Mesothelial cell of epicardium (in vitro differentiated cells): ENCODE measurements around the gene NFASC. TPM values are rescaled to one million over a fixed set of nuclear protein-coding genes. Genes with fewer than 3 reads are reported as not detected.

Source experiments
- DNase-seq, 2 experiments: peaks; one replicate each; pipeline ENCODE4 v3.0.0; 2021; ENCODE audit warnings: low spot score in 2 of 2; ENCODE audit not compliant: unreplicated experiment in 2 of 2
- H3K27ac Mint-ChIP-seq: 2 replicates; pipeline ENCODE4 v1.8.0; 2021; ENCODE audit warnings: mixed read lengths
- H3K27me3 Mint-ChIP-seq: 2 replicates; pipeline ENCODE4 v1.8.0; 2021; ENCODE audit warnings: low read depth, mixed read lengths
- H3K36me3 Mint-ChIP-seq: 2 replicates; pipeline ENCODE4 v1.8.0; 2021; ENCODE audit warnings: mixed read lengths
- H3K4me1 Mint-ChIP-seq: 2 replicates; pipeline ENCODE4 v1.8.0; 2021; ENCODE audit warnings: mixed read lengths
- H3K4me3 Mint-ChIP-seq: 2 replicates; pipeline ENCODE4 v1.8.0; 2021; ENCODE audit warnings: mild to moderate bottlenecking, moderate library complexity, mixed read lengths
- H3K9me3 Mint-ChIP-seq: 2 replicates; pipeline ENCODE4 v1.8.0; 2021; ENCODE audit warnings: mixed read lengths
- CTCF ChIP-seq: fragments of 200-600 bp; sonication (generic); IDR thresholded peaks from one replicate; pipeline ENCODE4 v1.5.0; 2021; ENCODE audit warnings: antibody characterized with exemption; ENCODE audit not compliant: unreplicated experiment
- total RNA-seq: library from RNA; stranded (reverse); gene quantifications from 3 replicates; pipeline ENCODE4 v1.2.1, GENCODE V29; 2021

The NFASC gene
- total RNA-seq, 1 donor from 2014 or later: 0.72 TPM

GRCh38 chr1:204880906-204881305 lies 10.2 kb downstream of the NFASC start:
- Mint-ChIP-seq H3K27me3 (peaks cover 88% of the 10 kb centered on the region), H3K9me3 (no peaks in the 10 kb centered on the region), H3K36me3 (no peaks in the 10 kb centered on the region), H3K4me1 (peaks cover 6% of the 10 kb centered on the region), H3K27ac (no peak overlapping the region), H3K4me3 (no peak overlapping the region)
- no peak for DNase-seq
- no peak for TF ChIP-seq CTCF

GRCh38 chr1:204882479-204882878 lies 11.8 kb downstream of the NFASC start:
- Mint-ChIP-seq H3K9me3 (no peaks in the 10 kb centered on the region), H3K4me3 (no peak overlapping the region), H3K27ac (no peak overlapping the region), H3K36me3 (no peaks in the 10 kb centered on the region), H3K27me3 (peaks cover 89% of the 10 kb centered on the region), H3K4me1 (peaks cover 6% of the 10 kb centered on the region)
- no peak for TF ChIP-seq CTCF
- DNase-seq: no peak

- no peak overlapping the region for H3K4me3 Mint-ChIP-seq
- no peak for TF ChIP-seq CTCF
- H3K27me3 Mint-ChIP-seq: peaks cover 89% of the 10 kb centered on the region
- H3K27ac Mint-ChIP-seq: no peak overlapping the region
- H3K36me3 Mint-ChIP-seq: no peaks in the 10 kb centered on the region
- H3K4me1 Mint-ChIP-seq: peaks cover 6% of the 10 kb centered on the region
- DNase-seq: no peak
- H3K9me3 Mint-ChIP-seq: no peaks in the 10 kb centered on the region
Measured at GRCh38 chr1:204883405-204883804, 12.7 kb downstream of the NFASC start.

GRCh38 chr1:204885288-204885711 lies 14.6 kb downstream of the NFASC start:
- Mint-ChIP-seq H3K4me1 (peaks cover 9% of the 10 kb centered on the region), H3K4me3 (no peak overlapping the region), H3K36me3 (no peaks in the 10 kb centered on the region), H3K27ac (no peak overlapping the region), H3K27me3 (peaks cover 91% of the 10 kb centered on the region), H3K9me3 (no peaks in the 10 kb centered on the region)
- DNase-seq: no peak
- no peak for TF ChIP-seq CTCF

- Mint-ChIP-seq H3K27me3 (peaks cover 91% of the 10 kb centered on the region), H3K9me3 (no peaks in the 10 kb centered on the region)
- TF ChIP-seq CTCF: no peak
Measured at GRCh38 chr1:204885790-204886189, 15.1 kb downstream of the NFASC start.

GRCh38 chr1:204887846-204888245 lies 17.2 kb downstream of the NFASC start:
- peaks cover 92% of the 10 kb centered on the region for H3K27me3 Mint-ChIP-seq
- no peak overlapping the region for H3K4me3 Mint-ChIP-seq
- DNase-seq: no peak
- TF ChIP-seq CTCF: no peak
- H3K36me3 Mint-ChIP-seq: no peaks in the 10 kb centered on the region
- H3K9me3 Mint-ChIP-seq: no peaks in the 10 kb centered on the region
- H3K4me1 Mint-ChIP-seq: peaks cover 4% of the 10 kb centered on the region
- no peak overlapping the region for H3K27ac Mint-ChIP-seq

More at GRCh38 chr1:204885790-204886189, 15.1 kb downstream of the NFASC start:
- Mint-ChIP-seq H3K4me3 (no peak overlapping the region), H3K4me1 (peaks cover 9% of the 10 kb centered on the region), H3K27ac (no peak overlapping the region), H3K36me3 (no peaks in the 10 kb centered on the region)
- no peak for DNase-seq
